Body of pancreas (tissue), 4 donors: ENCODE data around the gene ACOX3. TPM values are rescaled to one million over a fixed set of nuclear protein-coding genes. Genes with fewer than 3 reads are reported as not detected.

Experiments
- ATAC-seq: fragments of 150-250 bp; one replicate; pipeline ENCODE4 v1.9.1; 2016
- DNase-seq, 4 donors: peaks; one replicate each; pipeline ENCODE4 v3.0.0-alpha.2; 2019
- H3K27ac ChIP-seq, 4 donors: fragments of 200-600 bp; sonication (generic); 1 replicate in 3 of 4; 2 replicates in 1 of 4; pipeline versions ENCODE4 v1.5.1 to v1.6.1; 2016 to 2019; ENCODE audit warnings: mild to moderate bottlenecking in 1 of 4, mixed read lengths in 1 of 4, moderate library complexity in 1 of 4
- H3K27me3 ChIP-seq, 2 donors: fragments of 200-600 bp; sonication (generic); one replicate each; pipeline ENCODE4 v1.6.0; 2016; ENCODE audit warnings: mild to moderate bottlenecking in 1 of 2
- H3K36me3 ChIP-seq, 2 donors: fragments of 200-600 bp; sonication (generic); replicated peaks in 1 of 2; 2 replicates each; pipeline ENCODE4 v1.5.1; 2016; ENCODE audit warnings: low read depth in 2 of 2; ENCODE audit not compliant: insufficient read depth in 1 of 2
- H3K4me1 ChIP-seq: fragments of 200-600 bp; sonication (generic); one replicate; pipeline ENCODE4 v1.6.0; 2016
- H3K4me3 ChIP-seq, 2 donors: fragments of 200-600 bp; sonication (generic); 1 replicate in 1 of 2; 2 replicates in 1 of 2; pipeline ENCODE4 v1.5.1; 2016 to 2019
- H3K9me3 ChIP-seq, 3 donors: fragments of 200-600 bp; sonication (generic); 1 replicate in 2 of 3; 2 replicates in 1 of 3; pipeline ENCODE4 v1.5.1; 2016
- CTCF ChIP-seq, 7 experiments: fragments of 450-650 bp in 4 of 7; fragments of 200-600 bp in 3 of 7; sonication (generic) in 3 of 7; IDR thresholded peaks; one replicate each; pipeline ENCODE4 v1.5.1; 2016 to 2019; ENCODE audit warnings: antibody characterized with exemption in 7 of 7
- POLR2A ChIP-seq, 3 donors: fragments of 450-650 bp; IDR thresholded peaks; one replicate each; pipeline ENCODE4 v1.6.1; 2016; ENCODE audit warnings: antibody characterized with exemption in 3 of 3, mild to moderate bottlenecking in 2 of 3
- WGBS, 2 donors: methylation state at CpG; one replicate each; pipeline ENCODE4 v1.1.5; 2017; 5-methylcytosine and 5-hydroxymethylcytosine counted together
- intact Hi-C: fragments of 100-400 bp; cut with DNase I; formaldehyde crosslinking; loops from one replicate; pipeline ENCODE4 v1.15.1; 2023
- total RNA-seq, 2 donors: library from RNA; depleted of rRNA; stranded (reverse); fragments of >200 nt; gene quantifications; one replicate each; pipeline ENCODE4 v1.1.0, GENCODE V29; 2016

ACOX3 gene
- total RNA-seq, 2 donors from 2014 or later, result 18.4 to 23.4 TPM

- Histone ChIP-seq H3K4me1 (no peaks in the 10 kb centered on the region), H3K36me3 (no peaks in the 10 kb centered on the region), H3K27me3 (no peaks in the 10 kb centered on the region), H3K9me3 (no peaks in the 10 kb centered on the region), H3K27ac (no peak overlapping the region), H3K4me3 (no peak overlapping the region)
- ATAC-seq (no peak), DNase-seq (no peak)
- intact Hi-C loops, result no loop called here
- TF ChIP-seq CTCF (IDR thresholded peaks at IDR 0.05) (no peak), POLR2A (IDR thresholded peaks at IDR 0.05) (no peak)
- 86 to 92% methylated on average over 12 to 13 of the region's 13 CpGs for WGBS, 2 donors
Measured at GRCh38 chr4:8372506-8372905, 68.0 kb downstream of the ACOX3 start.

GRCh38 chr4:8371596-8371995, 68.9 kb downstream of the ACOX3 start:
- Histone ChIP-seq H3K4me1 (no peaks in the 10 kb centered on the region), H3K36me3 (peaks cover 0 to under 1% of the 10 kb centered on the region in 2 donors), H3K9me3 (no peaks in the 10 kb centered on the region), H3K27ac (no peak overlapping the region), H3K27me3 (no peaks in the 10 kb centered on the region), H3K4me3 (no peak overlapping the region)
- TF ChIP-seq POLR2A (IDR thresholded peaks at IDR 0.05) (no peak), CTCF (IDR thresholded peaks at IDR 0.05) (no peak)
- intact Hi-C loops, result no loop called here
- DNase-seq (no peak), ATAC-seq (no peak)
- 94 to 95% methylated on average over 13 to 19 of the region's 20 CpGs for WGBS, 2 donors

- Histone ChIP-seq H3K27me3 (no peaks in the 10 kb centered on the region), H3K9me3 (no peaks in the 10 kb centered on the region), H3K4me1 (no peaks in the 10 kb centered on the region), H3K27ac (no peak overlapping the region), H3K4me3 (no peak overlapping the region), H3K36me3 (peaks cover 0 to 1% of the 10 kb centered on the region in 2 donors)
- DNase-seq, result no peak
- TF ChIP-seq CTCF (IDR thresholded peaks at IDR 0.05) (no peak), POLR2A (IDR thresholded peaks at IDR 0.05) (no peak)
- 85 to 88% methylated on average over 8 to 24 of the region's 24 CpGs for WGBS, 2 donors
- no peak for ATAC-seq
- intact Hi-C loops, result no loop called here
Measured at GRCh38 chr4:8370835-8371595, 69.5 kb downstream of the ACOX3 start.

GRCh38 chr4:8370106-8370787, 70.3 kb downstream of the ACOX3 start:
- TF ChIP-seq CTCF (IDR thresholded peaks at IDR 0.05), result no peak
- 95 to 97% methylated on average over 16 of the region's 16 CpGs for WGBS, 2 donors
- ATAC-seq (no peak), DNase-seq (no peak)
- H3K4me3 ChIP-seq, result no peak overlapping the region
- intact Hi-C loops, result no loop called here
- H3K36me3 ChIP-seq, result peaks cover 0 to 4% of the 10 kb centered on the region in 2 donors
- no peaks in the 10 kb centered on the region for H3K27me3 ChIP-seq
- H3K9me3 ChIP-seq, result no peaks in the 10 kb centered on the region
- no peaks in the 10 kb centered on the region for H3K4me1 ChIP-seq
- H3K27ac ChIP-seq, result no peak overlapping the region
